HepG2 (cell line): ENCODE results near the gene TUBE1. TPM values are rescaled to one million over a fixed set of nuclear protein-coding genes. Genes with fewer than 3 reads are reported as not detected.

Experiments
- BORCS8-MEF2B ChIP-seq: sonication (generic); formaldehyde crosslinking; IDR thresholded peaks from 2 replicates; pipeline ENCODE4 v1.8.0; 2022; ENCODE audit warnings: mild to moderate bottlenecking, missing genetic modification reagents
- DMAP1 ChIP-seq: IDR thresholded peaks from 2 replicates; pipeline ENCODE4 v1.6.1; 2016
- FOSL2 ChIP-seq: sonication (generic); formaldehyde crosslinking; IDR thresholded peaks from 2 replicates; pipeline ENCODE4 v1.4.0; 2020; ENCODE audit warnings: missing genetic modification reagents
- KLF9 ChIP-seq: IDR thresholded peaks from 2 replicates; pipeline ENCODE4 v1.6.1; 2016; ENCODE audit warnings: low read depth
- MLLT10 ChIP-seq: sonication (generic); formaldehyde crosslinking; IDR thresholded peaks from 2 replicates; pipeline ENCODE4 v1.4.0; 2020; ENCODE audit warnings: missing genetic modification reagents
- MTF2 ChIP-seq: sonication (generic); formaldehyde crosslinking; IDR thresholded peaks from 2 replicates; pipeline ENCODE4 v1.5.0; 2020; ENCODE audit warnings: missing genetic modification reagents, borderline replicate concordance
- NFE2L1 ChIP-seq: sonication (generic); formaldehyde crosslinking; IDR thresholded peaks from 2 replicates; pipeline ENCODE4 v1.4.0; 2020; ENCODE audit warnings: missing genetic modification reagents, mild to moderate bottlenecking, borderline replicate concordance
- NR2C2 ChIP-seq: sonication (generic); formaldehyde crosslinking; IDR thresholded peaks from 2 replicates; pipeline ENCODE4 v1.4.0; 2020; ENCODE audit warnings: missing genetic modification reagents, mild to moderate bottlenecking, moderate library complexity, borderline replicate concordance
- NR2F6 ChIP-seq, 2 experiments: IDR thresholded peaks; 2 replicates each; pipeline ENCODE4 v1.6.1; 2016; ENCODE audit warnings: antibody characterized with exemption in 1 of 2, mild to moderate bottlenecking in 1 of 2
- SMAD3 ChIP-seq: sonication (generic); formaldehyde crosslinking; IDR thresholded peaks from 2 replicates; pipeline ENCODE4 v1.4.0; 2020; ENCODE audit warnings: missing genetic modification reagents
- SRSF4 ChIP-seq: fragments of 200-400 bp; formaldehyde crosslinking; IDR thresholded peaks from one replicate; pipeline ENCODE4 v1.6.1; 2018; ENCODE audit warnings: mild to moderate bottlenecking, low read depth, low read length, moderate library complexity; ENCODE audit not compliant: poor library complexity, severe bottlenecking
- ZFYVE20 ChIP-seq: sonication (generic); formaldehyde crosslinking; IDR thresholded peaks from 2 replicates; pipeline ENCODE4 v1.8.0; 2023; ENCODE audit warnings: low read depth, mild to moderate bottlenecking, moderate library complexity, missing genetic modification reagents, borderline replicate concordance
- ZNF343 ChIP-seq: sonication (generic); formaldehyde crosslinking; IDR thresholded peaks from 2 replicates; pipeline ENCODE4 v1.4.0; 2020; ENCODE audit warnings: mild to moderate bottlenecking, missing genetic modification reagents
- ZNF660 ChIP-seq: sonication (generic); formaldehyde crosslinking; IDR thresholded peaks from 2 replicates; pipeline ENCODE4 v1.5.1; 2020; ENCODE audit warnings: mild to moderate bottlenecking, low read depth, missing genetic modification reagents, borderline replicate concordance
- ZNF724P ChIP-seq: sonication (generic); formaldehyde crosslinking; IDR thresholded peaks from 2 replicates; pipeline ENCODE4 v1.8.0; 2022; ENCODE audit warnings: missing genetic modification reagents, borderline replicate concordance
- polyA plus RNA-seq, 8 experiments: library from polyadenylated mRNA; depleted of rRNA in 3 of 8; stranded (reverse) in 7 of 8; unstranded in 1 of 8; fragments of >200 nt; fragmentation: Illumina TruSeq in 4 of 8; extraction: Trizol in 4 of 8; gene quantifications; 2 replicates each; pipeline versions ENCODE4 v1.2.1 to v1.2.3, GENCODE V29; 2011 to 2016; ENCODE audit warnings: low read depth in 4 of 8, missing spikeins in 1 of 8, mixed read lengths in 1 of 8; ENCODE audit not compliant: insufficient read depth in 1 of 8
- total RNA-seq, 5 experiments: library from RNA; depleted of rRNA; stranded (reverse); fragments of >200 nt; fragmentation: Illumina TruSeq; extraction: Trizol; gene quantifications; 2 replicates each; pipeline ENCODE4 v1.2.3, GENCODE V29; 2016; ENCODE audit warnings: low read depth in 1 of 5
- TF ChIP-seq, protein P1 (sequence below): sonication (generic); formaldehyde crosslinking; IDR thresholded peaks from 2 replicates; pipeline ENCODE4 v1.5.1; 2020; ENCODE audit warnings: mild to moderate bottlenecking, missing genetic modification reagents, moderate library complexity
- TF ChIP-seq, protein P2 (sequence below), 2 experiments: sonication (generic) in 1 of 2; formaldehyde crosslinking in 1 of 2; IDR thresholded peaks; 2 replicates each; pipeline versions ENCODE4 v1.4.0 to v1.6.1; 2018 to 2020; ENCODE audit warnings: missing genetic modification reagents in 2 of 2, borderline replicate concordance in 1 of 2, low read depth in 1 of 2, mild to moderate bottlenecking in 1 of 2, missing biosample characterization in 1 of 2
- TF ChIP-seq, protein P3 (sequence below): sonication (generic); formaldehyde crosslinking; IDR thresholded peaks from 2 replicates; pipeline ENCODE4 v1.5.0; 2020; ENCODE audit warnings: missing genetic modification reagents

The TUBE1 gene
- total and polyA plus RNA-seq, 2 of the 13 experiments (the other 11 are each of a cell fraction or from before 2014, with no cell fraction given) = 17.3 to 22.6 TPM

DNA sequence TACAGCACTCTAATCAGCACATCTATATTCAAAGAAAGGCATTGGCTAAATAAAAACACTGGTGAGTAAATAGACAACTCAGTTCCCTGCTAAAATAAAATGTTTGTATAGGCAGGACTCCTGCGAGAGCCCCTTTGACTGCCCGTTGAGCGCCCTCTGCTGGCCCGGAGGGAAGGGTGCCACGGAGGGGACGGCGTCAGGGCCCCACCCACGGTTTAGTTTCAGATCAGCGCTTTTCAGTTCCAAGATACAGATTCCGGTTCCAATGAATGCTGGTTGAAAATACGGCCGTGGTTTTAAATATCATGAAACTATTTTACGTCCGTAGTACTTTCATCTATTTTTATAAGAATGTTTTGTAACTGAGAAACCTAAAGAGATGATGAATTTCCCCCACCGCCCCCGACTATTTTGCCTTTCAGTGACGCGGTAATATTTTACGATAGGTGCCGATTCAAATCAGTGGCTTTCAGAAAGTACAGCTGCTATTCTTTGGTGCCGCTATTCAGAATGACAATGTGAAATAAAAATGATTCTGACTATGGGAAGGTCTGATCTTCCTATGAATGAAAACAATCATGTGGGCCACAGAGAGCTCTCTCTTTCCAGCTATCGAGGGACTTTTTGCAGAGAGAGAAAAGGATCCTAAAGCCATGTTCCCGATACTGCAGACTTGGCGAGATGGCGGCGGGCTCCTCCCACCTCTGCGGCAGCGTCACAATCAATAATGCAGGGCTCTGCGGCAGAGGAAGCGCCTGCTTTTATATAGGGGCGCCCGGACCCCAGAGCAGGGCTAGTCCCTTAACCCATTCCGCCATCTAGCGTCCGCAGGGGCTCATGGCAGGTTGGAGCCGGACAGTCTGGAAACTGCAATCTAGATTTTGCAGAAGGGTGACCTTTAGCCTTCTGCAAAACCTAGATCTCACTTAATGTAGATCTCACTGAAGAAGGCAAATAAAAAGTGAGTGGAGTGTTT is 44.0 kb downstream of the TUBE1 start (continued):
- TF ChIP-seq NR2C2 (no peak), SMAD3 (0 out of 2 replicates have a peak, but pooled peaks have one; percentile 49), NFE2L1 (CRISPR knock-in tag) (no peak), ZNF343 (no peak), BORCS8-MEF2B (CRISPR knock-in tag) (no peak), SRSF4 (no peak), ZNF660 (CRISPR knock-in tag) (no peak), KLF9 (CRISPR knock-in tag) (no peak), ZFYVE20 (CRISPR knock-in tag) (no peak), FOSL2 (CRISPR knock-in tag) (peak; percentile 30; the same call in 1 of the 2 replicates), MLLT10 (CRISPR knock-in tag) (no peak), DMAP1 (CRISPR knock-in tag) (peak; percentile 43; the same call in 1 of the 2 replicates), ZNF724P (CRISPR knock-in tag) (no peak), MTF2 (CRISPR knock-in tag) (no peak), NR2F6 (IDR thresholded peaks at IDR 0.05) (peak; percentile 49), NR2F6 (CRISPR knock-in tag; IDR thresholded peaks at IDR 0.05) (peak; percentile 74; the same call in 1 of the 2 replicates)
- TF ChIP-seq, protein P1, sequence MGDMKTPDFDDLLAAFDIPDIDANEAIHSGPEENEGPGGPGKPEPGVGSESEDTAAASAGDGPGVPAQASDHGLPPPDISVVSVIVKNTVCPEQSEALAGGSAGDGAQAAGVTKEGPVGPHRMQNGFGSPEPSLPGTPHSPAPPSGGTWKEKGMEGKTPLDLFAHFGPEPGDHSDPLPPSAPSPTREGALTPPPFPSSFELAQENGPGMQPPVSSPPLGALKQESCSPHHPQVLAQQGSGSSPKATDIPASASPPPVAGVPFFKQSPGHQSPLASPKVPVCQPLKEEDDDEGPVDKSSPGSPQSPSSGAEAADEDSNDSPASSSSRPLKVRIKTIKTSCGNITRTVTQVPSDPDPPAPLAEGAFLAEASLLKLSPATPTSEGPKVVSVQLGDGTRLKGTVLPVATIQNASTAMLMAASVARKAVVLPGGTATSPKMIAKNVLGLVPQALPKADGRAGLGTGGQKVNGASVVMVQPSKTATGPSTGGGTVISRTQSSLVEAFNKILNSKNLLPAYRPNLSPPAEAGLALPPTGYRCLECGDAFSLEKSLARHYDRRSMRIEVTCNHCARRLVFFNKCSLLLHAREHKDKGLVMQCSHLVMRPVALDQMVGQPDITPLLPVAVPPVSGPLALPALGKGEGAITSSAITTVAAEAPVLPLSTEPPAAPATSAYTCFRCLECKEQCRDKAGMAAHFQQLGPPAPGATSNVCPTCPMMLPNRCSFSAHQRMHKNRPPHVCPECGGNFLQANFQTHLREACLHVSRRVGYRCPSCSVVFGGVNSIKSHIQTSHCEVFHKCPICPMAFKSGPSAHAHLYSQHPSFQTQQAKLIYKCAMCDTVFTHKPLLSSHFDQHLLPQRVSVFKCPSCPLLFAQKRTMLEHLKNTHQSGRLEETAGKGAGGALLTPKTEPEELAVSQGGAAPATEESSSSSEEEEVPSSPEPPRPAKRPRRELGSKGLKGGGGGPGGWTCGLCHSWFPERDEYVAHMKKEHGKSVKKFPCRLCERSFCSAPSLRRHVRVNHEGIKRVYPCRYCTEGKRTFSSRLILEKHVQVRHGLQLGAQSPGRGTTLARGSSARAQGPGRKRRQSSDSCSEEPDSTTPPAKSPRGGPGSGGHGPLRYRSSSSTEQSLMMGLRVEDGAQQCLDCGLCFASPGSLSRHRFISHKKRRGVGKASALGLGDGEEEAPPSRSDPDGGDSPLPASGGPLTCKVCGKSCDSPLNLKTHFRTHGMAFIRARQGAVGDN (CRISPR knock-in tag) = peak; percentile 54
- TF ChIP-seq, protein P2, sequence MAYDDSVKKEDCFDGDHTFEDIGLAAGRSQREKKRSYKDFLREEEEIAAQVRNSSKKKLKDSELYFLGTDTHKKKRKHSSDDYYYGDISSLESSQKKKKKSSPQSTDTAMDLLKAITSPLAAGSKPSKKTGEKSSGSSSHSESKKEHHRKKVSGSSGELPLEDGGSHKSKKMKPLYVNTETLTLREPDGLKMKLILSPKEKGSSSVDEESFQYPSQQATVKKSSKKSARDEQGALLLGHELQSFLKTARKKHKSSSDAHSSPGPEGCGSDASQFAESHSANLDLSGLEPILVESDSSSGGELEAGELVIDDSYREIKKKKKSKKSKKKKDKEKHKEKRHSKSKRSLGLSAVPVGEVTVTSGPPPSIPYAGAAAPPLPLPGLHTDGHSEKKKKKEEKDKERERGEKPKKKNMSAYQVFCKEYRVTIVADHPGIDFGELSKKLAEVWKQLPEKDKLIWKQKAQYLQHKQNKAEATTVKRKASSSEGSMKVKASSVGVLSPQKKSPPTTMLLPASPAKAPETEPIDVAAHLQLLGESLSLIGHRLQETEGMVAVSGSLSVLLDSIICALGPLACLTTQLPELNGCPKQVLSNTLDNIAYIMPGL (CRISPR knock-in tag; IDR thresholded peaks at IDR 0.05; ENCODE audit: borderline replicate concordance in 1 of 2, low read depth in 1 of 2) = peak; percentile 81 to 86
- TF ChIP-seq, protein P3, sequence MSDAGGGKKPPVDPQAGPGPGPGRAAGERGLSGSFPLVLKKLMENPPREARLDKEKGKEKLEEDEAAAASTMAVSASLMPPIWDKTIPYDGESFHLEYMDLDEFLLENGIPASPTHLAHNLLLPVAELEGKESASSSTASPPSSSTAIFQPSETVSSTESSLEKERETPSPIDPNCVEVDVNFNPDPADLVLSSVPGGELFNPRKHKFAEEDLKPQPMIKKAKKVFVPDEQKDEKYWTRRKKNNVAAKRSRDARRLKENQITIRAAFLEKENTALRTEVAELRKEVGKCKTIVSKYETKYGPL (CRISPR knock-in tag) = no peak
